Inflammatory macrophage treated with lipopolysaccharide for 4 hours (primary cell): ENCODE results near the gene SREK1IP1.
"Not testable (repeated sequence)": the region's sequence is repeated elsewhere in the genome, so short reads cannot be mapped to it uniquely, and the experiment has no call there.

ENCODE experiments used
- DNase-seq: peaks from one replicate; pipeline ENCODE4 v3.0.0-alpha.2; 2020

Gene SREK1IP1

DNA sequence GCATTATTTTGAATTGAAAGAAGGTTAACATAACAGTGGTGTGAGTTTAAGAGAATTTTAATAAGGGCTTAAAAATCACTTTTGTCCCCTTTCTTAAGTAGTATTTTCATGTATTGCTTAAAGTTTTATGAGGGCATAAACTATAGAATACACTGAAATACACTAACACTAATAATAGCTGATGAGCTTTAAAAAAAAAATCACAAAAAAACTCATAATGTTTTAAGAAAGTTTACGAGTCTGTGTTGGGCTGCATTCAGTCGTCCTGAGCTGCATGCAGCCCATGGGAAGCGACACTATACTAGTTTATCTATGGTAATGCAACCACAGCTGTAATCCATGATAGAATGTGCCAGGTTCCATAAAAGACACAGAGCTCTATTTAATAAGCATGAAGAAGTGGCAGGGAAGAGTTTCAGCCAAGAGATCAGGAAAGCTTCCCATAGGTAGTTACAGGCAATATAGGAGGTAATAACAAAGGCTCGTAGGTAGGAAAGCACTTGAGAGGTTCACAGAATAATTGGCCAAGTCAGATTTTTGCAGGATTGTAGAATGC is 4.5 kb downstream of the SREK1IP1 start:
- DNase-seq: no peak

DNA sequence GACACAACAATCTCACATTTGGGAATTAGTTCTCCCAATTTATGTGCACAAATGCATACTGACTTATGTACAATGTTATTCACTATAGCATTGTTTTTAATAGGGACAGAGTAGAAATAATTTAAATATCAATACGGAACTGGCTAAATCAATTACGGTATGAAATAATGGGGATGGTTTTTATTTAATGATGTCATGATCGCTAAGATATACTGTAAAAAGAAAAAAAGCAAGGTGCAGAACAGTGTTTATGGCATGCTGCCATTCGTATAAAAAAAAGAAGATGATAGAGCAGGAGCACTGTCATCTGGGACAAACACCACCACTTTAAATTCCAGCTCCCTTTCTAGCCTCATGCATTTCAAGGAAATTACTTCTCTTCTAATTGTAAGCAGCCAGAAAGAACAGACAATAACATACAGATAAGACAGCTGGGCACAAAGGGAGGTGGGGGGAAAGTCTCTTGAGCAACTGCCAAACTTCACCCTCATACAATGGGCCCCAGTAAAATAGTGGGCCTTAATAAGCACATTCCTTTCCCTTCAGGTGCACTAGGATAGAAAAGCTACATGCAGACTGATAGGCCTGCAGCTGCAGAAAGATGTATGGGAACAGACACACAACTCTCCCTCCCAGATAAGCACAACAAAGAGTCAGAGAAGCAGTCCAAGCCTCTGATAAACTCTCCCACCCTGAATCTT is 8.4 kb downstream of the SREK1IP1 start:
- DNase-seq: no peak

DNA sequence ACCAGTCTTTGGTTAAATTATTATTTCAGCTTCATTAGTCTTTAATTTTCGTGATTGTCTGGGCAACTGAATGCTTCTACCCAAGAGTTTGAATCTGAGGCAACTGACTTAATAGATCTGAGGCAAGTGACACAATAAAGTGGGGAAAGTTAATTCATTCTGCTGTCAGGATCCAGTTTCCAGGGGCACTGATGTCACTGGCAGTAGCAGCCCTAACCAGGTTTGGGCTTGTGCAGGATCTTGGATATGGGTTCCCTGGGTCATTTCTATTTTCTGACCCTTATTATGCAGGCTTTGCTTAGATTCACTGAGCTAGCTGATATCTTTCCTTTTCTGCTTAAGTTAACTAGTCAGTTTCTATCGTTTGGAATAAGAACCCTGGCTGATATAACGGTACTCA is 9.6 kb downstream of the SREK1IP1 start:
- DNase-seq: no peak

DNA sequence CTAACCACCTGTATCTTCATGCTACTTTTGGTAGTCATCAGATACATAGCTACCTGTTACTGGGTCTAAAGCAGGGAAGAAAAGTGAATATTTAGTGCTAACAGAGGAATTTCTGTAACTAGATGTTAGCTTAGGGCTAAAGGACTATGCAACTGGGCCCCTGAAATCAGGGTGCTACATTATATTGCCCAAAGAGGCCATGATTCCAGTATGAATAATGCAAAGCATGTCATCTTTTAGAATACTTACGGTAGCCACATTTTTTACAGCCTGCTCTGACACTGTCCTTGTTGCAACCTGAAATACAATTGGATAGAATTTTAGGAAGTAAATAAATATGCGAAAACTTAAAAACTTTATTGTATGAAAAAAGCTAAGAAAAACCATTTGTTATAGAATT is 14.4 kb downstream of the SREK1IP1 start:
- no peak for DNase-seq

DNA sequence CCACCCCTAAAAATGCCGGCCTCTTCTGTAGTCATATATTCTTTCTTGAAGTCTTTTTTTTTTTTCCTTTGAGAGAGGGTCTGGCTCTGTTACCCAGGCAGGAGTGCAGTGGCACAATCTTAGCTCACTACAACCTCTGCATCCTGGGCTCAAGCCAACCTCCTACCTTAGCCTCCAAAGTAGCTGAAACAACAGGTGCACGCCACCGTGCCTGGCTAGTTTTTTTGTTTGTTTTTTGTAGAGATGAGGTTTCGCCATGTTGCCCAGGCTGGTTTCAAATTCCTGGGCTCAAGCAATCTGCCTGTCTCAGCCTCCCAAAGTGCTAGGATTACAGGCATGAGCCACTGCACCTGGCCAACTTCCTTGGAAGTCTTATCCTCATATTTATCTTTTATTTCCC is 19.1 kb downstream of the SREK1IP1 start:
- DNase-seq: no peak

DNA sequence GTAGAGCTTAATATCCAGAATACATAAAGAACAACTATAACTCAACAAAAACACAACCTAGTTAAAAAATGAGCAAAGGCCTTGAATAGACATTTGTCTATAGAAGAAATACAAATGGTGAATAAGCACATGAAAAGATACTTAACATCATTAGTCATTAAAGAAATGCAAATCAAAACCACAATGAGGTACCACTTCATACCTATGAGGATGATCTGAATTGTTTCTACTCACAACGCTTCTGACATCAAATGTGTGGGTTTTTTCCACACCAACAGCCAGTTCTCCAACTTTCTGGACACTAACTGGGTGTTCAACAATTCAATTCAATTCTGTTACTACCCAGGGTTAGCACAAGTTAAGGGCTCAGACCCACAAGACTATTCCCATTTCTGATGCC is 22.0 kb downstream of the SREK1IP1 start:
- no peak for DNase-seq

DNA sequence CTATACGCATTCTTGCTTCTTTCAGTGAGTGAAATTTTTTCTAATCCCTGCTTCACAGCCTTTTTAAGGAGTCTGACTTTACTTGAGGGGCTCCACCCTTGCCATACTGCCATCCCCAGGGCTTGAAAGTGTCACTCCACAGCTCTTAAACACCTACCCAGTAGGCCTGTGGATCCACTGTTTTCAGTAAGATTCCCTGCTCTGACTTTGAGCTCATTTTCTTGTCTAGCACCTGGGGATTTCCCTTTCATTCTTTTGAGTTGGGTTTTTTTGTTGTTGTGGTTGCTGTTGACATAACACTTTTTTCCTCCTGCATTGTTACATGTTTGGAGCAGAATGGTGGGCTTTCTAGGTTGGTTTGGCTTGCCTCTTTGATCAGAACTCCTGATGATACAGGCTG is 23.6 kb downstream of the SREK1IP1 start:
- no peak for DNase-seq

DNA sequence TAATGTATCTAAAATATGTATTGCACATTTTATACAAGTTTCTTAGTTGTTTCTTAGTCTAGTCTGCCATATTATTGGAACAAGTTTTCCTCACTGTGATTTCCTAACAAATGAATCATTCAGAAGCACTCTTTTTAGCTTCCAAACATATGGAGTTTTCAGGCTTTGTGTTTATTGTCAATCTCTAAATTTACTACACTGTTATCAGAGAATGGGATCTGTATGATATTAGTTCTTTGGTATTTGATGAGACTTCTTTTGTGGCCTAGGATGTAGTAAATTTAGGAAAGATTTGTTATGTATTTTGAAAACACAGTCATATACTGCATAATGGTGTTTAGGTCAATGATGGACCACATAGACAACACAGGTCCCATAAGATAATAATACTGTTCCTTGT is 25.7 kb downstream of the SREK1IP1 start:
- no peak for DNase-seq

DNA sequence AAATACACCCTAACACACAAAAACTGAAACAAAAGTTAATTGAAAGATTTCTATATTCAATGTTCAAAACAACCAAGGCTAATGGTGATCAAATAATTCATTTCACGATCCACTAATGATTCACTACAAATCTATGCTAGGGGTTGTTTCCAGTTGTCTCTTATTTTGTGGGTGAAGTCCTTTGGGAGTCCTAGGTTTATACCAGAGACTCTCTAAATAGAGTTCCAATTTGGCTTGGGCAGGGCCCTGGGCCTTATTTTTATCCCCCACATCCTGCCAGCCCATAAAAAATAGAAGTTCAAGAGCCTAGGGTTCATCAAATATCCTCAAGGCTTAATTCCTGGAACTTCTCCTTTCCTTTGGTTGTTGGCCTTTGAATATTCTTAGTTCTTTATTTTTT is 26.1 kb downstream of the SREK1IP1 start:
- no peak for DNase-seq

DNA sequence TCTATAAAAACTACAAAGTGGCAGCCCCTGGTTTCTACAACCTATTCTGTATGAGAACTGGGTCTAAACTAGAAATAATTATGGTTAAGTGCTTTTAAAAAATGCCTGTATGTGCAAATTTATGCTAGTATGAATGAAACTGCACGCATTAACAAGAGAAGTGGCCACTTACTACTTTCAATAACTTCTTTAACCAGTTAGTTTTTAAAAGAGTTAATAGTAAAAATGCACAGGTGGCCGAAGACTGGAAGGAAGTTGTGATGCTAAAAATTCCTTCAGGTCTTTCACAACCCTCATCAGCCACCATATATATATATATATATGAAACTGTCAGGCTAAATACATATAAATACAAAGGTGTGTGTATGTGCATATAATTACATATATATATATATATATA is 41.3 kb downstream of the SREK1IP1 start:
- DNase-seq: no peak

DNA sequence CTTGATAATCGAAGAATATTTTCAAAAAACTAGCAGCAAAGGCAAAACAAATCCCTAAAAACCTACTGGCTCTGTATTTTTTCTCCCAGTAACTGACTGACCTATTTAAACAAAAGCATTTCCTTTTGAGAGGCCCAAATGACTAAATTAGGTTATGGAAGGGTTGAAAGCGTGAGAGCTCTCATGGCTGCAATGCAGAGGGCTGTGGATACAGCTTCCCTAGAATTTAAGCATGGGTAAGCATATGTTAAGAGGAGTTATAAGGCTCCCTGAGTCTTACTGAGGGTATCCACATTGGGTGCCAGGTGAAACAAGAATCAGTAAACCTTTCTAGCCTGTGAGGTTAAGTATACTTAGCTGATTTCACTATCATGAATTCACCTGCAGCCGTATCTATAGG is 45.9 kb downstream of the SREK1IP1 start:
- no peak for DNase-seq

DNA sequence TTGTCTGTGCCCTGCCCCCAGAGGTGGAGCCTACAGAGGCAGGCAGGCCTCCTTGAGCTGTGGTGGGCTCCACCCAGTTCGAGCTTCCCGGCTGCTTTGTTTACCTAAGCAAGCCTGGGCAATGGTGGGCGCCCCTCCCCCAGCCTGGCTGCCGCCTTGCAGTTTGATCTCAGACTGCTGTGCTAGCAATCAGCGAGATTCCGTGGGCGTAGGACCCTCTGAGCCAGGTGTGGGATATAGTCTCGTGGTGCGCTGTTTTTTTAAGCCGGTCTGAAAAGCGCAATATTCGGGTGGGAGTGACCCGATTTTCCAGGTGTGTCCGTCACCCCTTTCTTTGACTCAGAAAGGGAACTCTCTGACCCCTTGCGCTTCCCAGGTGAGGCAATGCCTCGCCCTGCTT is 54.0 kb downstream of the SREK1IP1 start:
- DNase-seq: not testable (repeated sequence)

DNA sequence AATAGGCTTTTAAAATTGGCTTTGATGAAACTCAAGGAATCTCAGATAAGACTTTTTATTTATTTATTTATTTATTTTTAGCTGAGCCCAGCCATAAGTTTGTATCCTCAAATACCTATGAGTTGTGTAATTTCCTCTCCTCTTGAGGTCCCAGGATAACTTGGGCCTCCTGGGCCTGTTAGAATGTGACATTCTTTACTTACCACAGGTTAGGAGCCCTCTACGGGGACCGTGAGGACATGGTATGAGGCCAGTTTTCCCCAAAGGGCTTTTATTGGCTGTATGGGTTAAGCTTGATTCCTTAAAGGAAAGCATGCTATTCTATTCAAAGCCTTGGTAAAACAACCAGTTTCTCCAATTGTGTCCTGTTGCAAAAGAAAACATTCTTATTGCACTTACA is 61.3 kb downstream of the SREK1IP1 start:
- no peak for DNase-seq

DNA sequence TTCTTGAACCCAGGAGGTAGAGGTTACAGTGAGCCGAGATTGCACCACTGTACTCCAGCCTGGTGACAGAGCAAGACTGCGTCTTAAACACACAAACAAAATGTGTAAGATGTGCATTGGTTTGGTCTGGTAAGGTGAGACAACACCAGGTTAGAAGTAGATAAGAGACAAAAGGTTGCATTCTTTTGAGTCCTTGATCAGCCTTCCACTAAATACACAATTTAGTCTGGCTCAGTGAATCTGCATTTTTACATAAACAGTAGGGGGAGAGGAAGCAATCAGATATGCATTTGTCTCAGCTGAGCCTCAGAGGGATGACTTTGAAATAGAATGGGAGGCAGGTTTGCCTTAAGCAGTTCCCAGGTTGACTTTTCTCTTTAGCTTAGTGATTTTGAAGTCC is 62.4 kb downstream of the SREK1IP1 start:
- DNase-seq: not testable (repeated sequence)

DNA sequence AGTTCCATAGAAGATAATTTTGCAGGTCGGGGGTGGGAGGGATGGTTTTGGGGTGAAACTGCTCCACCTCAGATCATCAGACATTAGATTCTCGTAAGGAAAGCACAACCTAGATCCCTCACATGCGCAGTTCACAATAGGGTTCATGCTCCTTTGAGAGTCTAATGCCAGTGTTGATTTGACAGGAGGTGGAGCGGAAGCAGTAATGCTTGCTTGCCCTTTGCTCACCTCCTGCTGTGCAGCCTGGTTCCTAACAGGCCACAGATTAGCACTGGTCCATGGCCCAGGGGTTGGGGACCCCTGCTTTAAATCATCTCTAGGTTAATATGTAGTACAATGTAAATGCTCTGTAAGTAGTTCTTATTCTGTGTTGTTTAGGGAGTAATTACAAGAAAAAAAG is 67.7 kb downstream of the SREK1IP1 start:
- DNase-seq: no peak

DNA sequence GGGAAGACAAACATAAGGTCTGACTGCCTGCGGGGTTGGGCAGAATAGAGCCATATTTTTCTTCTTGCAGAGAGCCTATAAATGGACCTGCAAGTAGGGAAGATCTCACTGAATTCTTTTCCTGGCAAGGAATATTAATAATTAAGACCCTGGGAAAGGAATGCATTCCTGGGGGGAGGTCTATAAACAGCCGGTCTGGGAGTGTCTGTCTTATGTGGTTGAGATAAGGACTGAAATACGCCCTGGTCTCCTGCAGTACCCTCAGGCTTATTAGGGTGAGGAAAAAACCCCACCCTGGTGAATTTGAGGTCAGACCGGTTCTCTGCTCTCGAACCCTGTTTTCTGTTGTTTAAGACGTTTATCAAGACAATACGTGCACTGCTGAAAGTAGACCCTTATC is 72.1 kb downstream of the SREK1IP1 start:
- DNase-seq: not testable (repeated sequence)

DNA sequence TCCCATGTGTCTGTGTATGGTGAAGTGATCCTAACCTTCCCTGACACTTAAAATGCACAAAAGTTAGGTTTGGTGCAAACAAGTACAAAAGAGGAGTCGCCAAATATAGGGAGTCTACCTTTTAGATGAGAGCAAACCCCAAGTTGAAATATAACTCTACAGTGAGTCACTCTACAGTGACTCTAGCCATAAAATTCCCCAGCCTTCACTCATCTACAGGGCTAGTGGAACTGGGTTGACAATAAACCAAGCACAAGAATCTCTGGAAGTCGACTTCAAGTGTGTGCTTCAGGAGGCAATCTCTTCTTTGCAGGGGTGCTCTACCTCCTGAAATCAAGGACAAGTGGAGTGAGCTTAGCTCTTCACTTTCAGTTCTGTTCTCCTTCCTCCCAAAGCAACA is 74.9 kb downstream of the SREK1IP1 start:
- DNase-seq: no peak

DNA sequence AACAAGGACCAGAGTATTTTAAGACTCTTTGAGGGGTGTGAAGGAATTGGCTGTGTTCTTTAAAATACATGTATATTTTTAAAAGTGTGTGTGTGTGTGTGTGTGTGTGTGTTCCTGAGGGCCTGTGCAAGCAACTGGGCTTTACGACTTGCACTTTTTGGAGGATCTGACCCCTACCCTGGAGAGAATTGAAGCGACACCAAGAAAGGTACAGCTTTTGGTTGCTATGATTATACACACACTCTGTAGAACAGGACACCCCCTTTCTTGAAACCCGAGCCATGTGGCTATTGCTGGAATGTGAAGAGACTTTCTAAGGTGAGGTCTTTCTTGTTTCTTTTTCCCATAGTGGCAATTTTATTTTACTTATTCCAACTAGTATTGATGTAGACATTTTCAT is 77.2 kb downstream of the SREK1IP1 start:
- no peak for DNase-seq

DNA sequence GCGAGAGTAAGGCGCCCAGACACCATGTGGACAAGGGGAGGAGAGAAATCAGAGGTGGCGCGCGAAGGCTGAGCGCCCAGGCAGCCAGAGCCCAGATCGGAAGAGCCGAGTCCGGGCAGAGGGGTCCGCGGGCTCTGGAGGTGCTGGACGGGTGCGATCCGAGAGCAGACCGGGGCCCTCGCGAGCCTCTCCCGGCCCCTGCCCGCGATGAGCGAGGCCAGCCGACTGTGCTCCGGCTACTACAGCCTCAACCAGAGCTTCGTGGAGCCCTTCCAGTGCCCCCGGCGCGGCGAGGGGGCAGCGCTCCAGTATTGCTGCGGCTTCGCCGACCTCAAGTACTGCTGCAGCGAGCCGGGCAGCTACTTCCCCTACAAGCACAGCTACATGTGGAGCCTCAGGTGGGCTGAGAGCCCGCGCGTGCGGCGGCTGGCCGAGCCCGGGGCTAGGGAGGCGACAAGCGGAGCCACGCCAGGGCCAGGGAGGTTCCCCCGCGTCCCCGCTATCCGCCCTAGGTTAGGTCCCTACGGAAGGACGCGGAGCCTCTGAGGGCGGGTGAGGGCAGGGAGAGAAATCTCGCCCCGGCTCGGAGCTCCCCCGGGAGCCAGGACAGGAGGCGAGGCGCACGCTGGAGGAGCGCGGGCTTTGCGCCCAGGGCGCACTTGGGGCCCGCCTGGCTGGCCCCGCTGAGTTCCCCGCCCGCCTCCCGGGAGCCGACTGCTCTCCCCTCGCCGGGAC is 77.9 kb downstream of the SREK1IP1 start, which contains the start of gene SHISAL2B:
SHISAL2B (plus strand) TSS at position 87 of the 735 bp plus-strand sequence; CDS start at position 208, 121 bp downstream.
- DNase-seq: no peak

DNA sequence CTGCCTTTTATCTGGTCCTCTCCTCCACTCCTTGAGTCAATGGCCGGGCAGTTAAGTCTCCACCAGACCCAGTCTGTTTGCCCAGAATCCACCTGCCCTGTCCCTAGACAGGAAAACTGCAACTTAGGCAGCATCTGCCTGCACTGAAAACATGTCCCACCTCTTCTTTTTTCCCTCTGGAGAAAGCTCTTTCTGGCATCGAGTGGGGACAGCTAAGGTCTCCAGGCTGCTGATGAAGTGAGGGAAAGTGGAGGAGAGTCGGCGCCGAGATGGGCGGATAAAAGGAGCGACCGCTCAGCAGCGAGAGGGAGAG is 78.4 kb downstream of the SREK1IP1 start:
- no peak for DNase-seq

DNA sequence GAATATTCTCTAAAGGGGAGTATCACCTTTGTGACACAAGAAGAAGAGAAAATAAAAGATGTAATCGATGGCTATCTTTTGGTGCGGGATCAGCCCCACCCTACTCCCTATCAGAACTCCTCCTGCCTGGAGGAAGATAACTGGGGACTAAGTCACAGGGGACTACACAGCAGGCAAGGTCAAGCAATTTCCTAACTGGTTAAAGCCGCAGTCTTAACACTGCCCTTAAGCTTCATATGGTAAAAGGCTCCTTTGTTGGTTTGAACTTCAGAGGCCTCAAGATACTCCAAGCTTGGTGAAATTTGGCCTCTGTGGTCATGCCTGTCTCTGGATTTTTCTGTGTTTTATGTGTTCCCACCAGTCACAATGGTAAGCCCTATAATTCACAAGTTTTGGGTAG is 79.5 kb downstream of the SREK1IP1 start:
- no peak for DNase-seq

DNA sequence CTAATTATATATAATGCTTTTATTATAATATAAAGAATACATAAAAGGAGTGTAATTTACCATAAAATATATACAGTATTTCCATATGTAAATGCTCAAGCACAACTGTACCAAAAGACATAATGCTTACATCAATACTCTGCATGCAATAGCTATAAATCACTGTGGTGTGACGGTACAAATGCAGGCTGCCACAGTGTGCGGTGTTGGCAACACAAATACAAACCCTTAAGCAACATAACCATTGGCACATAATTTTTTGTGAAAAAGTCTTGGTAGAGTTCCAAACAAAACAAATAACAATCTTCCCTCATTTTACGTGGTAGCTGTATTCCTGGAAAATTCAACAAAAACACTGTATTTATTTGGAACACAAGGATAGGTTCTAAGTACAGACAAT is 80.1 kb downstream of the SREK1IP1 start:
- DNase-seq: no peak

DNA sequence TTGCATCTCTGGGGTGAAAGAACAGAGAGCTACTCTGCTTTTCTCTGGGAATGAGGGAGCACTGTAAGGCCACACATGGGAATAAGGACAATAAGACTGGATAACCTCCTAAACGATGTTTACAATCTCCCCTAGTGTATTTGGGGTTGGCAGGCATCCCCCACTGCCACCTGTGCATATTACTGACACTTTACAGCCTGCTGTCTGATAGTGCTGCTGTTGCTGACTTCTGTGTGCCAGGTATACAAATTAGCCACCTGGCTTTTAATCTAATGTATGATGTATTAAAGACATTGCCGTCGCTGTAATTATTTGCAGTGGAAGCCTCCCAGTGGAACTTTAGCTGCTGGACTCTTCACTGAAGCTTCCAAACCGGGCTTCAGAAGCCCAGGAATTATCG is 82.6 kb downstream of the SREK1IP1 start:
- DNase-seq: no peak

DNA sequence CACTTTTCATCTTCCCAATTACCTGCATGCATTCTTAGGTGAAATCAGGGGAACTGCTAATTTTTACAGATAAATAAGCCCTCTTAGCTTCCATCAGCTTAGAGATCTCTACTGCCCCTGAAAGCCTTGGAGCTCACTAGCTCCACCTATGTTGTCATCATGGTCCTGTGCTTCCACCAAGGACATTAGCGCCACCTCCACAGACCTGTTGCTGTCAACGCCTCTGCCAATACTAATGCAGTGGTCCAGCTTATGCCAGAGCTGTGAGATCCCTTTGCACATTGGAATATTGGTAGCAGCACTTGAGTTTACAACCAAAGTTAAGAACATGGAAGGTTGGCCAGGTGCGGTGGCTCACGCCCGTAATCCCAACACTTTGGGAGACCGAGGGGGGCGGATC is 85.9 kb downstream of the SREK1IP1 start:
- no peak for DNase-seq

DNA sequence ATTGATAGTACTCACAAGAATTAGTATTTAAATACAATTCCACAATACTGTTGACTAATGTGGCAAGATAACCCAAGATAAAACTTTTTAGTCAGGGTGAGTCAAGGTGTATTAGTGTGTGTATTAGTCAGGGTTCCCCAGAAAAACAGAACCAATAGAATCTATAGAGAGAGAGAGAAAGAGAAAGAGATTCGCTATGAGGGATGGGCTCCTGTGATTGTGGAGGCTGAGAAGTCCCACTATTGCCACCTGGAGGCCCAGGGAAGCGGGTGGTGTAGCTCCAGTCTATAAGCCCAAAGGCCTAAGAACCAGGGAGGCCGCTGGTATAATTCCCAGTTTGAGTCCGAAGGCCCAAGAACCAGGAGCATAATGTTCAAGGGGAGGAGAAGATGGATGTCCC is 88.2 kb downstream of the SREK1IP1 start:
- DNase-seq: no peak
